Transverse colon (tissue), 4 donors: ENCODE measurements around the gene CCDC107. TPM values are rescaled to one million over a fixed set of nuclear protein-coding genes. Genes with fewer than 3 reads are reported as not detected.
A peak's percentile ranks its signal among the peaks of the same experiment; 100 is the strongest.
"Not testable (repeated sequence)": the region's sequence is repeated elsewhere in the genome, so short reads cannot be mapped to it uniquely, and the experiment has no call there.

ENCODE experiments used
- DNase-seq: peaks from one replicate; pipeline ENCODE4 v3.0.0-alpha.2; 2019
- H3K27ac ChIP-seq, 4 donors: fragments of 200-600 bp; sonication (generic); 2 replicates each; pipeline ENCODE4 v1.5.1; 2016 to 2018; ENCODE audit warnings: inconsistent platforms in 4 of 4
- H3K27me3 ChIP-seq: fragments of 200-600 bp; sonication (generic); 2 replicates; pipeline ENCODE4 v1.5.1; 2017; ENCODE audit warnings: inconsistent platforms
- H3K36me3 ChIP-seq, 4 donors: fragments of 200-600 bp; sonication (generic); 2 replicates each; pipeline ENCODE4 v1.5.1; 2017 to 2019; ENCODE audit warnings: inconsistent platforms in 4 of 4
- H3K4me1 ChIP-seq, 4 donors: fragments of 200-600 bp; sonication (generic); 2 replicates each; pipeline ENCODE4 v1.5.1; 2017 to 2020; ENCODE audit warnings: inconsistent platforms in 4 of 4
- H3K4me3 ChIP-seq, 4 donors: fragments of 200-600 bp; sonication (generic); 1 replicate in 1 of 4; 2 replicates in 3 of 4; pipeline versions ENCODE4 v1.5.1 to v1.6.1; 2017 to 2019; ENCODE audit warnings: inconsistent platforms in 4 of 4
- H3K9me3 ChIP-seq, 2 donors: fragments of 200-600 bp; sonication (generic); 2 replicates each; pipeline ENCODE4 v1.5.1; 2017 to 2019; ENCODE audit warnings: inconsistent platforms in 2 of 2
- CTCF ChIP-seq, 5 experiments: fragments of 200-600 bp in 3 of 5; fragments of 450-650 bp in 2 of 5; sonication (generic) in 3 of 5; IDR thresholded peaks; 1 replicate in 2 of 5; 2 replicates in 3 of 5; pipeline ENCODE4 v1.5.1; 2016 to 2017; ENCODE audit warnings: antibody characterized with exemption in 5 of 5, inconsistent platforms in 3 of 5, mild to moderate bottlenecking in 2 of 5, moderate library complexity in 1 of 5
- EP300 ChIP-seq: sonication (generic); formaldehyde crosslinking; IDR thresholded peaks from one replicate; pipeline ENCODE4 v1.6.1; 2017; ENCODE audit warnings: antibody characterized with exemption, low read depth
- POLR2A ChIP-seq: fragments of 450-650 bp; IDR thresholded peaks from one replicate; pipeline ENCODE4 v1.6.1; 2016; ENCODE audit warnings: antibody characterized with exemption, mild to moderate bottlenecking, moderate library complexity
- POLR2AphosphoS5 ChIP-seq, 3 donors: sonication (generic); formaldehyde crosslinking; IDR thresholded peaks; one replicate each; pipeline ENCODE4 v1.6.1; 2016; ENCODE audit warnings: antibody characterized with exemption in 3 of 3
- WGBS, 2 donors: methylation state at CpG; one replicate each; pipeline ENCODE4 v1.1.5; 2018; ENCODE audit warnings: low coverage in 1 of 2; 5-methylcytosine and 5-hydroxymethylcytosine counted together
- in situ Hi-C, 4 donors: fragments of 200-750 bp; cut with MboI; loops; one replicate each; pipeline versions ENCODE4 v1.15.0 to v1.15.1; 2017; ENCODE audit warnings: low sequenced_read_pairs in 3 of 4, low pct_ligation_motif_present in 1 of 4, low pct_unique_long_range_greater_than_20kb in 1 of 4
- intact Hi-C: fragments of 100-400 bp; cut with DNase I; formaldehyde crosslinking; loops from one replicate; pipeline ENCODE4 v1.15.1; 2023; ENCODE audit warnings: low total_unique reads
- total RNA-seq, 4 donors: library from RNA; depleted of rRNA; stranded (reverse); fragments of >200 nt; gene quantifications; one replicate each; pipeline ENCODE4 v1.1.0, GENCODE V29; 2016

The CCDC107 gene
- total RNA-seq, 4 donors from 2014 or later: 32.0 to 50.1 (median 37.2) TPM

GRCh38 chr9:35639631-35640030 lies 18.5 kb upstream of the CCDC107 start:
- Histone ChIP-seq H3K27ac (no peak overlapping the region), H3K27me3 (no peaks in the 10 kb centered on the region), H3K4me1 (peaks cover 0 to 19% (median 0%) of the 10 kb centered on the region in 4 donors), H3K36me3 (no peaks in the 10 kb centered on the region), H3K4me3 (no peak overlapping the region), H3K9me3 (no peaks in the 10 kb centered on the region)
- intact Hi-C loops: no loop called here
- TF ChIP-seq POLR2A (no peak), EP300 (no peak), CTCF (IDR thresholded peaks at IDR 0.05) (no peak), POLR2AphosphoS5 (IDR thresholded peaks at IDR 0.05) (no peak)
- in situ Hi-C loops: no loop called here
- WGBS, 2 donors: 80 to 82% methylated on average over 1 of the region's 1 CpG
- no peak for DNase-seq

GRCh38 chr9:35640431-35640830 lies 17.7 kb upstream of the CCDC107 start:
- H3K27ac ChIP-seq, H3K4me3 ChIP-seq, H3K27me3 ChIP-seq, H3K9me3 ChIP-seq, DNase-seq, in situ Hi-C loops, intact Hi-C loops, H3K36me3 ChIP-seq: not testable (repeated sequence)
- H3K4me1 ChIP-seq: peaks cover 0 to 16% (median 0%) of the 10 kb centered on the region in 4 donors
- WGBS, 2 donors: 96 to 97% methylated on average over 4 to 15 of the region's 15 CpGs

GRCh38 chr9:35641478-35641877 lies 16.6 kb upstream of the CCDC107 start:
- in situ Hi-C loops, DNase-seq, H3K4me3 ChIP-seq, H3K9me3 ChIP-seq, H3K27ac ChIP-seq, intact Hi-C loops, H3K36me3 ChIP-seq, H3K27me3 ChIP-seq: not testable (repeated sequence)
- H3K4me1 ChIP-seq: peaks cover 0 to 15% (median 3%) of the 10 kb centered on the region in 4 donors
- 92 to 100% methylated on average over 1 to 3 of the region's 3 CpGs for whole genome bisulfite sequencing, 2 donors

GRCh38 chr9:35643046-35643445 lies 15.0 kb upstream of the CCDC107 start:
- Histone ChIP-seq H3K27me3 (no peaks in the 10 kb centered on the region), H3K4me3 (no peak overlapping the region), H3K4me1 (peaks cover 4 to 17% (median 8%) of the 10 kb centered on the region in 4 donors), H3K27ac (no peak overlapping the region), H3K9me3 (no peaks in the 10 kb centered on the region), H3K36me3 (no peaks in the 10 kb centered on the region)
- no peak for DNase-seq
- intact Hi-C loops (no loop called here), in situ Hi-C loops (no loop called here)
- 67 to 97% methylated on average over 1 to 12 of the region's 12 CpGs for WGBS, 2 donors
- TF ChIP-seq CTCF (IDR thresholded peaks at IDR 0.05) (no peak), POLR2AphosphoS5 (IDR thresholded peaks at IDR 0.05) (no peak), POLR2A (no peak), EP300 (no peak)

- in situ Hi-C loops, H3K36me3 ChIP-seq, intact Hi-C loops, H3K9me3 ChIP-seq, DNase-seq, H3K27me3 ChIP-seq: not testable (repeated sequence)
- Histone ChIP-seq H3K4me1 (peaks cover 4 to 16% (median 9%) of the 10 kb centered on the region in 4 donors), H3K27ac (peak overlapping the region; percentile 81 to 97 (median 92)), H3K4me3 (peak overlapping the region; percentile 47 to 68 (median 55))
- WGBS, 2 donors: 15 to 39% methylated on average over 6 to 10 of the region's 10 CpGs
These were observed 12.4 kb upstream of the CCDC107 start for GRCh38 chr9:35645736-35646135.

- intact Hi-C loops: no loop called here
- Histone ChIP-seq H3K4me1 (peaks cover 4 to 20% (median 13%) of the 10 kb centered on the region in 4 donors), H3K27me3 (no peaks in the 10 kb centered on the region), H3K27ac (peak overlapping the region; percentile 81 to 97 (median 92)), H3K4me3 (peak overlapping the region; percentile 47 to 68 (median 55)), H3K9me3 (no peaks in the 10 kb centered on the region), H3K36me3 (no peaks in the 10 kb centered on the region)
- no peak for TF ChIP-seq EP300
- TF ChIP-seq CTCF (IDR thresholded peaks at IDR 0.05): peak in 1 of 5 experiments; percentile 3
- DNase-seq: no peak
- in situ Hi-C loops: no loop called here
- WGBS, 2 donors: 1 to 3% methylated on average over 5 to 11 of the region's 11 CpGs
These were observed 11.9 kb upstream of the CCDC107 start for GRCh38 chr9:35646153-35646532.
